Ovary (tissue), 9 donors: ENCODE measurements around the gene IPPK. TPM values are rescaled to one million over a fixed set of nuclear protein-coding genes. Genes with fewer than 3 reads are reported as not detected.

ENCODE experiments used
- DNase-seq, 5 donors: peaks; one replicate each; pipeline ENCODE4 v3.0.0-alpha.2; 2019 to 2020
- H3K27ac ChIP-seq, 2 donors: fragments of 200-600 bp; one replicate each; pipeline versions ENCODE4 v1.5.1 to v1.8.0; 2019 to 2022
- H3K27me3 ChIP-seq: fragments of 200-600 bp; one replicate; pipeline ENCODE4 v1.8.0; 2022
- H3K36me3 ChIP-seq: fragments of 200-600 bp; sonication (generic); one replicate; pipeline ENCODE4 v1.5.1; 2019
- H3K4me1 ChIP-seq: one replicate; pipeline ENCODE4 v1.8.1; 2013; ENCODE audit warnings: mild to moderate bottlenecking, moderate library complexity; ENCODE audit not compliant: insufficient read depth
- H3K4me3 ChIP-seq: fragments of 200-600 bp; sonication (generic); one replicate; pipeline ENCODE4 v1.5.1; 2017
- H3K9me3 ChIP-seq, 2 donors: fragments of 200-600 bp in 1 of 2; sonication (generic) in 1 of 2; one replicate each; pipeline versions ENCODE4 v1.5.1 to v1.8.1; 2013 to 2019; ENCODE audit warnings: mild to moderate bottlenecking in 1 of 2, moderate library complexity in 1 of 2
- EP300 ChIP-seq: sonication (generic); formaldehyde crosslinking; IDR thresholded peaks from one replicate; pipeline ENCODE4 v1.6.1; 2017; ENCODE audit warnings: antibody characterized with exemption
- POLR2A ChIP-seq: fragments of 450-650 bp; IDR thresholded peaks from one replicate; pipeline ENCODE4 v1.6.1; 2017; ENCODE audit warnings: antibody characterized with exemption, mild to moderate bottlenecking, moderate library complexity
- WGBS, 3 donors: extraction: QIAGEN DNeasy Blood & Tissue Kit in 1 of 3; methylation state at CpG; one replicate each; pipeline versions ENCODE4 v1.1.5 to v1.1.7; 2013 to 2017; 5-methylcytosine and 5-hydroxymethylcytosine counted together
- intact Hi-C, 4 donors: fragments of 100-400 bp; cut with DNase I; formaldehyde crosslinking; loops; one replicate each; pipeline versions ENCODE4 v1.11.0 to v1.15.1; 2022 to 2023
- polyA plus RNA-seq, 2 donors: library from polyadenylated mRNA; stranded (reverse); fragments of 200-250 nt in 1 of 2; fragments of 350-450 nt in 1 of 2; fragmentation: Illumina TruSeq in 1 of 2; extraction: RNeasy Lipid Tissue Mini Kit (QIAGEN cat#74804) in 1 of 2; gene quantifications; one replicate each; pipeline ENCODE4 v1.2.3, GENCODE V29; 2013 to 2014
- total RNA-seq, 7 donors: library from RNA; depleted of rRNA in 2 of 7; stranded (reverse); fragments of >200 nt in 2 of 7; fragmentation: NEBNext Ultra II Directional in 3 of 7; extraction: Animal tissue kit (Norgen Biotek cat#: 25700) in 3 of 7; gene quantifications; one replicate each; pipeline versions ENCODE4 v1.1.0 to v1.2.4, GENCODE V29; 2016 to 2023
- TF ChIP-seq, protein P1 (sequence below), 3 donors: fragments of 450-650 bp in 2 of 3; fragments of 200-600 bp in 1 of 3; IDR thresholded peaks; one replicate each; pipeline versions ENCODE4 v1.5.1 to v1.8.0; 2016 to 2022; ENCODE audit warnings: antibody characterized with exemption in 3 of 3, mild to moderate bottlenecking in 1 of 3
- donor health status: DM: no; HTN: no; CAD: no; lungs with moderate emphysema.
- donor health status: DM: no; HTN: no; CAD: no.
- donor health status: Bipolar disorder and iron deficiency.
- donor health status: DM: yes; HTN: yes; CAD: no.
- donor health status: DM: no; HTN: no; CAD: no.
- donor health status: DM: yes; HTN: yes; CAD: no.

Gene IPPK
- total and polyA plus RNA-seq, 9 donors: 4.7 to 8.5 (median 7.1) TPM

DNA sequence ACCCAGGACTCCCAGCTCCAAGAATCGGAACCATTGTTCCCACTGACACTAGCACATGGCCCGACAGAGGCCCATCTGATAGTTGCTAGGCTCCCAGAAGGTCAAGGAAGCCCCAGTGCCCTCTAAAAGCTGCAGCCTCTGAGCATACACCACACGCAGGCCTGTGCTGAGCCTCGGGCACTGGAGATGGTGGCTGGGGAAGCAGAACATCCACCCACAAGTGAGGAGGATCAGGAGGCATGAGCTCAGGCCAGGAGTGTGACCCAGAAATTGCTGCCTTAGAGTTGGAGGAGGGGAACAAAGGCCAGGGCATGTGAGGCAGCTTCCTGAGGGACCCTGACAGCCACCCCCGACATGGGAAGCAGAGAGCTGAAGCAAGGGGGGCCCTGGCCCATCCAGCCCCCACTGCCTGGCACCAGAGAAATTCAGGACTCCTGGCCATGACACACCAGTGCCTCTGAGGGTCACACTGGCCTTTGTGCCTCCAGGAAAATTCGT, 21.4 kb downstream of the IPPK start:
- no peak overlapping the region for H3K27ac ChIP-seq
- peaks cover 0 to 3% of the 10 kb centered on the region in 2 donors for H3K9me3 ChIP-seq
- DNase-seq: peak in 3 of 5 donors; percentile 3 to 11 (median 10)
- intact Hi-C loops: loop anchor here in 1 of 4 donors (10.0 kb wide), 1 partner anchor 134 kb away; no protein-coding TSS in a partner anchor
- H3K27me3 ChIP-seq: no peaks in the 10 kb centered on the region
- no peak overlapping the region for H3K4me3 ChIP-seq
- H3K36me3 ChIP-seq: no peaks in the 10 kb centered on the region
- 81 to 86% (median 84%) methylated on average over 6 of the region's 6 CpGs for WGBS, 3 donors
- H3K4me1 ChIP-seq: peaks cover 9% of the 10 kb centered on the region
- TF ChIP-seq POLR2A: no peak
- TF ChIP-seq EP300: no peak
- TF ChIP-seq, protein P1, sequence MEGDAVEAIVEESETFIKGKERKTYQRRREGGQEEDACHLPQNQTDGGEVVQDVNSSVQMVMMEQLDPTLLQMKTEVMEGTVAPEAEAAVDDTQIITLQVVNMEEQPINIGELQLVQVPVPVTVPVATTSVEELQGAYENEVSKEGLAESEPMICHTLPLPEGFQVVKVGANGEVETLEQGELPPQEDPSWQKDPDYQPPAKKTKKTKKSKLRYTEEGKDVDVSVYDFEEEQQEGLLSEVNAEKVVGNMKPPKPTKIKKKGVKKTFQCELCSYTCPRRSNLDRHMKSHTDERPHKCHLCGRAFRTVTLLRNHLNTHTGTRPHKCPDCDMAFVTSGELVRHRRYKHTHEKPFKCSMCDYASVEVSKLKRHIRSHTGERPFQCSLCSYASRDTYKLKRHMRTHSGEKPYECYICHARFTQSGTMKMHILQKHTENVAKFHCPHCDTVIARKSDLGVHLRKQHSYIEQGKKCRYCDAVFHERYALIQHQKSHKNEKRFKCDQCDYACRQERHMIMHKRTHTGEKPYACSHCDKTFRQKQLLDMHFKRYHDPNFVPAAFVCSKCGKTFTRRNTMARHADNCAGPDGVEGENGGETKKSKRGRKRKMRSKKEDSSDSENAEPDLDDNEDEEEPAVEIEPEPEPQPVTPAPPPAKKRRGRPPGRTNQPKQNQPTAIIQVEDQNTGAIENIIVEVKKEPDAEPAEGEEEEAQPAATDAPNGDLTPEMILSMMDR (IDR thresholded peaks at IDR 0.05): no peak

DNA sequence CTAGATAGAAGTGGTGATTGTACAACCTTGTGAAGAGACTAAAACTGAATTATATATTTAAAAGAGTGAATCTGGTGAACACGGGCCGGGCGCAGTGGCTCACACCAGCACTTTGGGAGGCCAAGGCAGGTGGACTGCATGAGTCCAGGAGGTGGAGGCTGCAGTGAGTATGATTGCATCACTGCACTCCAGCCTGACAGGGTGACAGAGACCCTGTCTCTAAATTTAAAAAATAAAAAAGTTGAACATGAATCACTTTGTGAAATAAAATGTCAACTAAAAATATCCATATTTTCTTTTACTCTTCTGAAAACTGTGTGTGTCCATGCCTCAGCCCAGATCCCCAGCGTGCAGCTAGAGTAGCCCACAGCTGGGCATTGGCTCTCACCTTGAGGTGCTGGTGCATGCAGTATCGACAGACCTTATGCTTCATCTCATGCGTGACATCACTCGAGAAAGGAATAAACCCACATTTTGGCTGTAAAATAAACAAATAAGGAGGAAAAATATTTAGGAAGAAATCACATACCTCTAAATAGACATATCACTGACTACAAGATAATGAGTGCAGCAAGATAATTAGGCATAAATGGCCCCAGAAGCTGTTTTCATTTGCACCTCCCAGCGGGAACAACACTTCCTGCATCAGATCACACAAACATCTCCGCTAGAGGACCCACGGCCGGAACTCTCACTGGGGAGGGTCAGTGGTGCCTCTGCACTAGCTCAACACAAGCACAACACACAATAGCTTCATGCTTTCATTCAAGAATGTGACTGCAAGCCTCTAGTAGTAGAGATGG, 22.1 kb downstream of the IPPK start:
- no peaks in the 10 kb centered on the region for H3K36me3 ChIP-seq
- H3K27ac ChIP-seq: no peak overlapping the region
- TF ChIP-seq, protein P1 (IDR thresholded peaks at IDR 0.05): no peak
- TF ChIP-seq EP300 (no peak), POLR2A (no peak)
- DNase-seq: peak in 3 of 5 donors; percentile 4 to 15 (median 11)
- H3K27me3 ChIP-seq: no peaks in the 10 kb centered on the region
- WGBS, 3 donors: 88 to 92% (median 89%) methylated on average over 11 of the region's 11 CpGs
- peaks cover 0 to 3% of the 10 kb centered on the region in 2 donors for H3K9me3 ChIP-seq
- intact Hi-C loops: loop anchor here in 1 of 4 donors (10.0 kb wide), 1 partner anchor 133 kb away; no protein-coding TSS in a partner anchor
- H3K4me1 ChIP-seq: peaks cover 9% of the 10 kb centered on the region
- H3K4me3 ChIP-seq: no peak overlapping the region

DNA sequence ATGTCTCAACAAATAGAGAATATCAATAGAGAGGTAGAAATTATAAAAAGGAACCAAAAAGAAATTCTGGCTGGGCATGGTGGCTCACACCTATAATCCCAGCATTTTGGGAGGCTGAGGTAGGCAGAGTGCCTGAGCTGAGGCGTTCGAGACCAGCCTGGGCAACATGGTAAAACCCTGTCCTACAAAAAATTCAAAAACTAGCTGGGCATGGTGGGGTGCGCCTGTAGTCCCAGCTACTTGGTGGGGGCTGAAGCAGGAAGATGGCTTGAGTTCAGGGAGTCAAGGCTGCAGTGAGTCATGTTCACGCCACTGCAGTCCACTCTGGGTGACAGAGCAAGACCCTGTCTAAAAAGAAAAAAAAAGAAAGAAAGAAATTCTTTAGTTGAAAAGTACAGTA, 24.9 kb downstream of the IPPK start:
- no peak for DNase-seq
- 96 to 97% (median 97%) methylated on average over 4 of the region's 4 CpGs for WGBS, 3 donors

DNA sequence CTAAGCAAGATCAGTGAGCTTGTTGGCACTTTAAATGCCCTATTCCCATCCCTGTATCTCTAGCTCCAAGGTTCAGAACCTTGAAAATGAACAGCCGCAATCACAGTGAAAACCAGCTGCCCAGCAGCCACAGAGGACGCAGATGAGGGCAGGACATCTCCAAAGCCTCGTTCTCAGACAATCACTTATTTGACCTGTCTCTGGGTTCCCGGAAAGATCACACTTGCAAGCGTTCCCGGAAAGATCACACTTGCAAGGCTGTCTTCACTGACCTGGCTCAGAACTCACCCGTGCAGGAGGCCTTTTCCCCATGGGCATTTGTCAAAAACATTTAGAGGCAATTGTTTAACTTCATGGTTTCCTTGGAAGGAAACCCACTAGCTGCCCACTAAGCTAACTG, 25.7 kb downstream of the IPPK start:
- DNase-seq: peak in 2 of 5 donors; percentile 7 to 13
- H3K27me3 ChIP-seq: no peaks in the 10 kb centered on the region
- WGBS, 3 donors: 85 to 90% (median 89%) methylated on average over 7 of the region's 7 CpGs
- H3K4me1 ChIP-seq: no peaks in the 10 kb centered on the region
- no peaks in the 10 kb centered on the region for H3K36me3 ChIP-seq
- intact Hi-C loops: loop anchor here in 1 of 4 donors (10.0 kb wide), 1 partner anchor 129 kb away; no protein-coding TSS in a partner anchor
- no peak overlapping the region for H3K4me3 ChIP-seq
- TF ChIP-seq POLR2A (no peak), EP300 (no peak)
- TF ChIP-seq, protein P1 (IDR thresholded peaks at IDR 0.05): no peak
- no peak overlapping the region for H3K27ac ChIP-seq
- H3K9me3 ChIP-seq: peaks cover 0 to 3% of the 10 kb centered on the region in 2 donors

More for the DNA sequence above, 24.9 kb downstream of the IPPK start:
- intact Hi-C loops: loop anchor here in 1 of 4 donors (10.0 kb wide), 1 partner anchor 130 kb away; no protein-coding TSS in a partner anchor
- no peaks in the 10 kb centered on the region for H3K27me3 ChIP-seq
- H3K4me1 ChIP-seq: no peaks in the 10 kb centered on the region
- peaks cover 0 to 3% of the 10 kb centered on the region in 2 donors for H3K9me3 ChIP-seq
- H3K36me3 ChIP-seq: no peaks in the 10 kb centered on the region
- TF ChIP-seq, protein P1 (IDR thresholded peaks at IDR 0.05): no peak
- TF ChIP-seq EP300: no peak
- TF ChIP-seq POLR2A: no peak
- H3K27ac ChIP-seq: no peak overlapping the region
- H3K4me3 ChIP-seq: no peak overlapping the region
